HT1080 (cell line): Measurements from ENCODE around the gene USP32. TPM values are rescaled to one million over a fixed set of nuclear protein-coding genes. Genes with fewer than 3 reads are reported as not detected.
"Not testable (repeated sequence)": the region's sequence is repeated elsewhere in the genome, so short reads cannot be mapped to it uniquely, and the experiment has no call there.

Experiments
- DNase-seq: peaks from one replicate; pipeline ENCODE4 v3.0.0-alpha.2; 2015; ENCODE audit warnings: low read depth
- total RNA-seq: library from RNA; depleted of rRNA; stranded (reverse); fragments of >200 nt; shearing (Covaris generic); gene quantifications from 2 replicates; pipeline ENCODE4 v1.2.3, GENCODE V29; 2014

Gene USP32
- total RNA-seq, 1 experiment from 2014 or later = 31.7 TPM

DNA sequence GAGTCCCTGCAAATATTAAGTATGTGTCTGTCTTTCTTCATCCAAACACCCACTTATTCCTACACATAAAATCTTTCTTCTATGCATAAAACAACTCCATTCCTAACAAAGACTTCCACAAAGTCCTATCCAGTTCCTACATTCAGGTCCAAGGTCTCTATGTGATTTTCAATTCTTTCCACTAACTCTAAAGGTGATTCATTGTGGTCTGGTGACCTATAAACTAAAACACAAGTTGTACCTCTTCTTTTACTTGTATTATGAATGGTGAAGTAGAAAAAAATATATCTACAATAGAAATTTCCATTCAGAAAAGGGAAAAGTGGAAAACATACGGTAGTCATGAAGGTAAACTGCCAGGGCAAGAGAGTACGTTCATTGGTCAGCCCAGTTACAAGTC lies 56.6 kb downstream of the USP32 start:
- DNase-seq = peak; percentile 10

DNA sequence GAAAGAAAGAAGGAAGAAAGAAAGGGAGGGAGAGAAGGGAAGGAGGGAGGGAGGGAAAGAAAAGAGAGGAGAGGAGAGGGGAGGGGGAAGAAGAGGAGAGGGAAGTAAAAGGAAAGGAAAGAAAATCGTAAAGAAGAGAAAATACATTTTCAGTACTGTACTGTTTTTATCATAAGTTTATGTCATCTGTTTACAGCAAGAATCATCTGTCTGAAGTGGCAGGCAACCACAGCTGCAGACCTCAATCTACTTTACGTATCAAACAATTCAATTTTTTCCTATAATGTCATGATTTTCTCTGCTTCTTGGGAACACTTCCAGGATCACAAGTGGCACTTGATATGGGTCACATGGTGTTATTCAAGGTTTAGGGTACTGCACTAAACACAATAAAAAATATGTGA lies 58.3 kb downstream of the USP32 start:
- no peak for DNase-seq

DNA sequence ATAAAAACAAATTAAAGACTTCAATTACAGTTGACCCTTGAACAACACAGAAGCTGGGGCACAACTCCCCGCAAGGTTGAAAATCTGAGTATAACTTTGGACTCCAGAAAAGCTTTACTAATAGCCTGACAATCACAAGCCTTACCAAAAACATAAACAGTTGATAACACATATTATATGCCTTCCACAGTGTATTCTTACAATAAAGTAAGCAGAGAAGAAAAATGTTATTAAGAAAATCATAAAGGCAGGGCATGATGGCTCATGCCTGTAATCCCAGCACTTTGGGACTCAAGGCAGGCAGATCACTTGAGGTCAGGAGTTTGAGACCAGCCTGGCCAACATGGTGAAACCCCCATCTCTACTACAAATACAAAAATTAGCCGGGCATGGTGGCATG lies 58.9 kb downstream of the USP32 start:
- DNase-seq = not testable (repeated sequence)

- no peak for DNase-seq
Observed at GRCh38 chr17:60332574-60332973, 59.4 kb downstream of the USP32 start.

DNA sequence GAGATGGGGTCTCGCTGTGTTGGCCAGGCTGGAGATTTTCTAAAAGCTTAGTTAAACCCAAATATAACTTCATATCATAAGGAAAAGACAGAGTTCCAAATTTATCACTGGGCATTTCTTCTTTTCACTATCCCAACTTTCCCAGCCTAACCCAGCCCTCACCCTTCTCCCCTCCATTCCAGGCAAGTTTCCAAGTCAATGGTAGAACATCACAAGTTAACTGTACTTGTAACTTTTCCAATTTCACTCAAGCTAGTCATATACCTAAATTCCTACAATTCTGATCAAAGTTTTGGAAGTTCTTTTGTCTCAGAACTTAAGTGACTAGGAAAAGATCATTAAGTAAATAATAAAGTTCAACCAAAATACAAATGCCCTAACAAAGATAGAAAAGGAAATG lies 61.2 kb downstream of the USP32 start:
- DNase-seq = no peak

- no peak for DNase-seq
Observed at GRCh38 chr17:60328679-60329078, 63.3 kb downstream of the USP32 start.

GRCh38 chr17:60327901-60328273 lies 64.0 kb downstream of the USP32 start:
- no peak for DNase-seq

DNA sequence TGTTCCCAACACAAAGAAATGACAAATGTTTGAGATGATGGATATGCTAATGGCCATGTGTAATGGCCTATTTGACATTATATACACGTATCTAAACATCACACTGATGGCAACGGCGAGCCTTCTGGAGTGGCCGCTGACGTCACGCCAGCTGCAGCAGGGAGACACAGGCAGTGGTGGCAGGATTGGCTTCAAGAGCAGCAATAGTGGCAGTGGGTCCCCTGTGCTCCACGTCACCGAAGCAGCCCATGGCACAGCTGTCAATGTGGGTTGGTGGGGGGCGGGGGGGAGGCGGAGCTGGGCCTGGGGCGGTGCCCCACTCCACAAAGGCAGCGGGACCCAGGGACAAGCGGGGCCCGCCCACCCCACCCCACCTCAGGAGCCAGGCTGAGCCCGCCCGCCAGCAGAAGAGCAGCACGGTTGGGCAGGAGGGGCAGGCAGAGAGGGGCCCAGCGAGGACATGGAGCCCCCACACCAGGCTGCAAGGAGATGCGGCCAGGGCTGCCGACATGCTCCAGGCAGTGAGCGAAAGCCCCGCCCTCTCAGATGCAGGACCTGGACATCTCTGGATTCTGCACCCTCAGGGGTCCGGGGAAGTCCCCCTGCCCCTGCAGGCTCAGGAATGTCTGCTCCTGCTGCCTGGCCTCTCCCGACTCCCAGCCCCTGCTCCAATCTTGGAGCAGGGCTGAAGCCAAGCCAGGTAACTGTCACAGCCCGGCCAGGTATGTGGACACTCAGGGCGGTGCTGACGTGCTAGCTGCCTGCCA lies 64.6 kb downstream of the USP32 start:
- DNase-seq = no peak

GRCh38 chr17:60326702-60327101 lies 65.2 kb downstream of the USP32 start:
- DNase-seq = no peak

- DNase-seq = no peak
Observed at GRCh38 chr17:60325730-60326524, 66.0 kb downstream of the USP32 start.

GRCh38 chr17:60323754-60324153 lies 68.2 kb downstream of the USP32 start:
- no peak for DNase-seq

- DNase-seq = no peak
Observed at GRCh38 chr17:60322056-60322387, 69.9 kb downstream of the USP32 start.

DNA sequence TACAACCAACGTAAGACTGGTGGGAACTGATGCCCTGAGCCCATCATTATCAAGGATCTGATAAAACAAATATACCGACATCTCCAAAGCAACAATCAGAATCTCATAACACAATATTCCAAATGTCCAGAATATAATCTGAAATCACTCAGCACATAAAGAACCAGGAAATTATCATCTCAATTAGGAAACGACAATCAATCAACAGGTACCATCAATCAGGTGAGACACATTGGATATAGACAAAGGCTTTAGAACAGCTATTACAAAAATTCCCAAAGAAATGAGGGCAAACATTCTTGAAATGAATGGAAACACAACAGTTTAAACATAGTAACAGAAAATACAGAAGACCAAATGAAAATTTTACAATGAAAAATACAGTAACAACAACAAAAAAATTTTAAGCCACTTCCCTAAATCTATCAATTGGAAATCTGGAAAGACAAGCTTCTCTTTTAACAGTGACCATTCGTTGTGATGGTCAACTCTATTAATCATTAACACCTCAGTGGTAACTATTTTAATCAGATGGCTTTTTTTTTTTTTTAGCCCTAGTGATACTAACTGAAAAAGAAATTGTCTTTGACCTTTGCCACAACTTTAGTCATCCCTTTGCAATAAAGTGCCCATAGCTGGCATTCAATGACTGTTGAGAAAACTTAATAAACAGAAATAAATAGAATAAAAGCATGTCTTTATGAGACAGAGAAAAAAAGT lies 70.4 kb downstream of the USP32 start:
- DNase-seq = no peak

DNA sequence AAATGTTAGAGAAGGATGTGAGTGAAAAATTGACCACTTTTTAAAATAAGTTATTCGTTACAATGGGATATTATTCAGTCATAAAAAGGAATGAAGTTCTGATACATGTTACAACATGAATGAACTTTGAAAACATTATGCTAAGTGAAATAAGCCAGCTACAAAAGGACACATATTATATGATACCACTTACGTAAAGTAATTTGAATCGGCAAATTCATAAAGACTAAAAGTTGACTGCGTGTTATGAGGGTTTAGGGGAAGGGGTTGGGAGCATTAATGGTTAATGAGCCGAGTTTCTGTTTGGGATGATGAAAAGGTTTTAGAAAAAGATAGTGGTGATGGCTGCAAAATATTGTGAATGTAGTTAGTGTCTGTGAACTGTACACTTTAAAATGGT lies 73.1 kb downstream of the USP32 start:
- DNase-seq = no peak

DNA sequence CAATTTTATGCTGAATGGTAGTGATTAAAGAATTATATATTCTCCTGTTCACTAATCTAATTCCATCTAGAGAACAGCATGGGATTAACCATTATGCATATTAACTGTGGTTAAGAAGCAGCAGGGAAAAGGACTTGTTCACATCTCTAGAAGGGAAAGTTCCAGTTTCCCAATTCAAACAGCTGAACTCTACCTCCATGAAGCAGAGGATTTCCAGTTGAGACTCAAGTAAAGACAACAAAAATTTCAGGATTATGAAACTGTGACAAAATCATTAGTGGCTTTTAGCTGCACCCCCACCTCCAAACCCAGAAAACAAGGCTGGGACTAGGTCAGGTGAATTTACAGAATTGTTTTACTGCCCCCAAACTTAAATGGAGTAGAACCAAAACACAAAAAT lies 73.6 kb downstream of the USP32 start:
- no peak for DNase-seq

- peak; percentile 3 for DNase-seq
Observed at GRCh38 chr17:60315650-60316049, 76.3 kb downstream of the USP32 start.

- DNase-seq = not testable (repeated sequence)
Observed at GRCh38 chr17:60314900-60315299, 77.0 kb downstream of the USP32 start.

GRCh38 chr17:60314423-60314822 lies 77.5 kb downstream of the USP32 start:
- DNase-seq = no peak

GRCh38 chr17:60311936-60312335 lies 80.0 kb downstream of the USP32 start:
- DNase-seq = no peak

DNA sequence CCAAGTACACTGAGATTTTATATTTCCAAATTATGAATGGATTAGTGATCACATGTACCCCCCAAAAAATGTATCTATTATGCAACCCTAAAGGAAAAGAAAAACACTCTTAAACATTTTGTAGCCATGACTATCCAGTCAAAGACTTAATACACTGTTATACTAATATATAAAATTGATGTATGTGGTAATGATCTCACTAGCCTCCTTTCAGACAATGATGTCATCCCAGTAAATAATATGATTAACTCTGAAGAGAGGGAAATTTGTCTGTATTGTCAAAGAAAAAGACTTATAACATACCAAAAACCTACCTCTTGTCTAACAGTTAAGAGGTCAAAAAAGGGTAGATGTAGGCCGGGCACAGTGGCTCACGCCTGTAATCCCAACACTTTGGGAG lies 80.7 kb downstream of the USP32 start:
- DNase-seq = no peak

GRCh38 chr17:60305141-60305540 lies 86.8 kb downstream of the USP32 start:
- DNase-seq = peak; percentile 32

GRCh38 chr17:60304502-60304901 lies 87.4 kb downstream of the USP32 start:
- no peak for DNase-seq
